HL-60 (cell line): Measurements from ENCODE around the gene CACNA1S.

Experiments
- CTCF ChIP-seq: IDR thresholded peaks from one replicate; pipeline ENCODE4 v1.5.1; 2011; ENCODE audit warnings: low read length, control low read depth, inconsistent platforms; ENCODE audit not compliant: insufficient read depth
- GABPA ChIP-seq: IDR thresholded peaks from 2 replicates; pipeline ENCODE4 v1.6.1; 2012; ENCODE audit warnings: low read depth

DNA sequence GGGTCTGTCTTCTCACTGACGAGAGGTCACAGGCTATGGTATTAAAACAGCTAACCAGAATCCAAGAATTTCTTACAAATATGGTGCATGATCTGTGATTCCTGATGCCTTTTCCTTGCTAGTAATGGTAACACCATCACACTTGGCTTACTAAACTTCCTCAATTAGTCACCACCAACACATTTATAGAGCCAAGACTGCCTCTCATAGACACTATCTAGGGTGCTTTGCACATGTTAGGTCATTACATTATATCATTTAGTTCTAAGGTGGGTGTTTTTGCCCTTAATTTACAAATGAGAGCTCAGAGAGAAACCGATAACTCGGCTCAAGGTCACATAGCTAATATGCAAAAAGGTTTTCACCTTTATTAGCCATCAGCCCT lies 97.4 kb downstream of the CACNA1S start:
- TF ChIP-seq CTCF (no peak), GABPA (no peak)
